Trophoblast cell (in vitro differentiated cells and primary cell): ENCODE data around the gene PRKD1.

ENCODE experiments used
- DNase-seq, 2 donors: peaks; one replicate each; pipeline ENCODE4 v3.0.0-alpha.2; 2016
- H2AFZ ChIP-seq: 2 replicates; pipeline ENCODE4 v1.6.1; 2013; ENCODE audit warnings: low read length, moderate library complexity, mild to moderate bottlenecking; ENCODE audit not compliant: insufficient read depth, poor library complexity
- H2AK5ac ChIP-seq: 2 replicates; pipeline ENCODE4 v1.6.1; 2013; ENCODE audit warnings: mild to moderate bottlenecking, low read length
- H2BK120ac ChIP-seq: 2 replicates; pipeline ENCODE4 v1.6.1; 2013; ENCODE audit warnings: low read length, mild to moderate bottlenecking, moderate library complexity; ENCODE audit not compliant: insufficient read depth, poor library complexity
- H2BK12ac ChIP-seq: 2 replicates; pipeline ENCODE4 v1.6.1; 2013; ENCODE audit warnings: mild to moderate bottlenecking, low read length, moderate library complexity
- H2BK5ac ChIP-seq: 2 replicates; pipeline ENCODE4 v1.6.1; 2013; ENCODE audit warnings: low read length, low read depth, moderate library complexity, mild to moderate bottlenecking; ENCODE audit not compliant: poor library complexity
- H3K14ac ChIP-seq: 2 replicates; pipeline ENCODE4 v1.6.1; 2013; ENCODE audit warnings: mild to moderate bottlenecking, low read length
- H3K18ac ChIP-seq: 2 replicates; pipeline ENCODE4 v1.6.1; 2013; ENCODE audit warnings: mild to moderate bottlenecking, low read length
- H3K23ac ChIP-seq: 2 replicates; pipeline ENCODE4 v1.6.1; 2013; ENCODE audit warnings: low read length
- H3K27ac ChIP-seq: 2 replicates; pipeline ENCODE4 v1.5.1; 2013; ENCODE audit warnings: low read depth, mild to moderate bottlenecking, inconsistent platforms, low read length, moderate library complexity
- H3K27me3 ChIP-seq: 2 replicates; pipeline ENCODE4 v1.6.1; 2013; ENCODE audit warnings: inconsistent platforms, mild to moderate bottlenecking, low read length, moderate library complexity; ENCODE audit not compliant: insufficient read depth
- H3K36me3 ChIP-seq, 2 experiments: 1 replicate in 1 of 2; 2 replicates in 1 of 2; pipeline ENCODE4 v1.6.1; 2013; ENCODE audit warnings: low read length in 2 of 2, mild to moderate bottlenecking in 2 of 2, moderate library complexity in 1 of 2; ENCODE audit not compliant: insufficient read depth in 2 of 2, control insufficient read depth in 1 of 2
- H3K4ac ChIP-seq: 2 replicates; pipeline ENCODE4 v1.6.1; 2013; ENCODE audit warnings: low read depth, mild to moderate bottlenecking, low read length, moderate library complexity
- H3K4me1 ChIP-seq, 2 experiments: 1 replicate in 1 of 2; 2 replicates in 1 of 2; pipeline ENCODE4 v1.6.1; 2013; ENCODE audit warnings: low read length in 2 of 2, mild to moderate bottlenecking in 2 of 2, moderate library complexity in 1 of 2; ENCODE audit not compliant: insufficient read depth in 2 of 2, control insufficient read depth in 1 of 2
- H3K4me2 ChIP-seq: 2 replicates; pipeline ENCODE4 v1.6.1; 2013; ENCODE audit warnings: inconsistent platforms, mild to moderate bottlenecking, low read length, moderate library complexity
- H3K4me3 ChIP-seq: 2 replicates; pipeline ENCODE4 v1.5.1; 2013; ENCODE audit warnings: mild to moderate bottlenecking, low read depth, low read length, inconsistent platforms
- H3K79me1 ChIP-seq: one replicate; pipeline ENCODE4 v1.6.1; 2013; ENCODE audit warnings: low read length
- H3K79me2 ChIP-seq: 2 replicates; pipeline ENCODE4 v1.6.1; 2013; ENCODE audit warnings: low read length, mild to moderate bottlenecking; ENCODE audit not compliant: control insufficient read depth, insufficient read depth, poor library complexity
- H3K9ac ChIP-seq: 2 replicates; pipeline ENCODE4 v1.6.1; 2013; ENCODE audit warnings: mild to moderate bottlenecking, low read length
- H3K9me3 ChIP-seq: 2 replicates; pipeline ENCODE4 v1.6.1; 2013; ENCODE audit warnings: low read depth, mild to moderate bottlenecking, control low read depth, inconsistent platforms, low read length; ENCODE audit not compliant: insufficient read depth
- H4K12ac ChIP-seq: 2 replicates; pipeline ENCODE4 v1.6.1; 2013; ENCODE audit warnings: low read depth, mild to moderate bottlenecking, low read length, moderate library complexity
- H4K8ac ChIP-seq: 2 replicates; pipeline ENCODE4 v1.6.1; 2013; ENCODE audit warnings: low read depth, mild to moderate bottlenecking, low read length, moderate library complexity
- H4K91ac ChIP-seq: one replicate; pipeline ENCODE4 v1.6.1; 2013; ENCODE audit warnings: low read depth, mild to moderate bottlenecking, low read length, moderate library complexity
- WGBS: extraction: QIAGEN DNeasy Blood & Tissue Kit; methylation state at CpG from one replicate; pipeline ENCODE4 v1.1.7; 2013; ENCODE audit warnings: missing lambda C conversion rate; ENCODE audit not compliant: insufficient read length, insufficient coverage; ENCODE audit errors: extremely low coverage; 5-methylcytosine and 5-hydroxymethylcytosine counted together

The PRKD1 gene

GRCh38 chr14:29548948-29549370 is 378.7 kb downstream of the PRKD1 start:
- no peak overlapping the region for H3K27ac ChIP-seq
- H3K36me3 ChIP-seq, result no peaks in the 10 kb centered on the region
- H3K4me2 ChIP-seq, result no peak overlapping the region
- H3K4me1 ChIP-seq, result no peaks in the 10 kb centered on the region
- no peak overlapping the region for H2AFZ ChIP-seq
- DNase-seq, result peak; percentile 4 to 75
- H2BK5ac ChIP-seq, result no peak overlapping the region
- WGBS, result no CpG with 5 or more reads among the region's 2 CpGs
- no peak overlapping the region for H2BK12ac ChIP-seq
- H3K79me2 ChIP-seq, result no peaks in the 10 kb centered on the region
- H4K91ac ChIP-seq, result no peak overlapping the region
- no peak overlapping the region for H2BK120ac ChIP-seq
- H2AK5ac ChIP-seq, result no peak overlapping the region
- no peak overlapping the region for H3K4me3 ChIP-seq
- no peaks in the 10 kb centered on the region for H3K79me1 ChIP-seq
- no peak overlapping the region for H3K18ac ChIP-seq
- H3K9ac ChIP-seq, result no peak overlapping the region
- no peaks in the 10 kb centered on the region for H3K27me3 ChIP-seq
- H4K12ac ChIP-seq, result no peak overlapping the region
- no peak overlapping the region for H4K8ac ChIP-seq
- H3K4ac ChIP-seq, result no peak overlapping the region
- no peak overlapping the region for H3K14ac ChIP-seq
- no peak overlapping the region for H3K23ac ChIP-seq
- no peaks in the 10 kb centered on the region for H3K9me3 ChIP-seq

DNA sequence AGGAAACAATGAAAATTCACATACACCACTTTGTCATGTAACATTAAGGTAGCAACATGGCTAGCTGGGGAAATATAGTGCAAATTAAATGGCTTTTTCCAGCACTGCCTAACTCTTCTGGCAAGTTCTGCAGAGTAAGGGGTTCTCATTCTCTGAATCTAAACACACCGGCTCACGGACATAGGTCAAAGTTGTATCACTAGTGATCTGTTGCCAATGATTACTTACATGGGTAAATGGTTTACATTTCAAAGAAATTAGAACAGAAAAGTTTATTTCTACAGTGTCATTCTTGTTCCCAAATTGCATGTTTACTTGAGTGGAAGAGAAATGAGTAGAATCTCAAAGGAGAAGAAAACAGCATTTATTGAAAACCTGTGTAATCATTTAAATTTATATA is 381.9 kb downstream of the PRKD1 start:
- Histone ChIP-seq H3K79me1 (no peaks in the 10 kb centered on the region), H3K4me2 (no peak overlapping the region), H3K79me2 (no peaks in the 10 kb centered on the region), H3K4me3 (no peak overlapping the region), H3K18ac (no peak overlapping the region), H2BK120ac (no peak overlapping the region), H4K12ac (no peak overlapping the region), H2BK12ac (no peak overlapping the region), H3K9me3 (no peaks in the 10 kb centered on the region), H4K91ac (no peak overlapping the region), H3K4ac (no peak overlapping the region), H4K8ac (no peak overlapping the region), H2AFZ (no peak overlapping the region), H3K27ac (no peak overlapping the region), H3K23ac (no peak overlapping the region), H3K36me3 (no peaks in the 10 kb centered on the region), H3K27me3 (no peaks in the 10 kb centered on the region), H3K4me1 (no peaks in the 10 kb centered on the region), H2BK5ac (no peak overlapping the region), H3K9ac (no peak overlapping the region), H3K14ac (no peak overlapping the region), H2AK5ac (no peak overlapping the region)
- no peak for DNase-seq
- WGBS, result no CpG with 5 or more reads among the region's 2 CpGs

GRCh38 chr14:29536886-29537511 is 390.6 kb downstream of the PRKD1 start:
- Histone ChIP-seq H2AFZ (no peak overlapping the region), H2BK120ac (no peak overlapping the region), H3K18ac (no peak overlapping the region), H3K23ac (no peak overlapping the region), H3K4me1 (no peaks in the 10 kb centered on the region), H2AK5ac (no peak overlapping the region), H3K27me3 (no peaks in the 10 kb centered on the region), H3K79me2 (no peaks in the 10 kb centered on the region), H3K4me3 (no peak overlapping the region), H2BK5ac (no peak overlapping the region), H3K27ac (no peak overlapping the region), H4K8ac (no peak overlapping the region), H3K79me1 (no peaks in the 10 kb centered on the region), H3K9ac (no peak overlapping the region), H2BK12ac (no peak overlapping the region), H3K4ac (no peak overlapping the region), H4K91ac (no peak overlapping the region), H3K9me3 (no peaks in the 10 kb centered on the region), H4K12ac (no peak overlapping the region), H3K4me2 (no peak overlapping the region), H3K36me3 (no peaks in the 10 kb centered on the region), H3K14ac (no peak overlapping the region)
- DNase-seq, result no peak

DNA sequence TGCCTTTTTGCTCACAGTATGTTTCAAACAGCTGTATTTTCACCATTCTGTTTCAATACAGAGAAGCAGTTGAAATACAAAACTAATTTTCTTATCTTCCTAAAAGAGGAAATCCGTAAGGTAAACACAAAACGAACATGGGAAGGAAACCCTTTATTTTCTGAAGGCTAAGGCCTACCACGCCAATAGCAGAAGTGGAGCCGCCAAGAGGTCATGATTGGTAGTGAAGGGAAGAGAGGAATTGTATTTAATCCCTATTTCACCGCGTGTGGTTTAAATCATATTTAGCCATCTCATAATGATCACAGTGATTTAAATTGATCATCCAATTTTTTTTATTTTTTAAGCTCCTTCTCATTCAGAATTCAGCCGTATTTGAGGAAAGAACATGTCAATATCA is 398.2 kb downstream of the PRKD1 start:
- no peak overlapping the region for H3K23ac ChIP-seq
- no peaks in the 10 kb centered on the region for H3K79me2 ChIP-seq
- H2AFZ ChIP-seq, result no peak overlapping the region
- H2AK5ac ChIP-seq, result no peak overlapping the region
- no peaks in the 10 kb centered on the region for H3K79me1 ChIP-seq
- WGBS, result no CpG with 5 or more reads among the region's 7 CpGs
- no peak overlapping the region for H4K8ac ChIP-seq
- H3K4me3 ChIP-seq, result no peak overlapping the region
- H3K18ac ChIP-seq, result no peak overlapping the region
- H3K4me2 ChIP-seq, result no peak overlapping the region
- no peak overlapping the region for H3K4ac ChIP-seq
- no peak overlapping the region for H2BK12ac ChIP-seq
- no peak for DNase-seq
- no peak overlapping the region for H4K91ac ChIP-seq
- H2BK5ac ChIP-seq, result no peak overlapping the region
- H3K9me3 ChIP-seq, result no peaks in the 10 kb centered on the region
- no peak overlapping the region for H3K9ac ChIP-seq
- no peak overlapping the region for H2BK120ac ChIP-seq
- no peaks in the 10 kb centered on the region for H3K27me3 ChIP-seq
- no peak overlapping the region for H3K27ac ChIP-seq
- H3K4me1 ChIP-seq, result no peaks in the 10 kb centered on the region
- H3K14ac ChIP-seq, result no peak overlapping the region
- no peak overlapping the region for H4K12ac ChIP-seq
- H3K36me3 ChIP-seq, result no peaks in the 10 kb centered on the region
